Measurements from ENCODE around the gene SOD3. TPM values are rescaled to one million over a fixed set of nuclear protein-coding genes. Genes with fewer than 3 reads are reported as not detected.

The SOD3 gene
- total and polyA plus RNA-seq, 2 of the 4 experiments (the other 2 are of a cell fraction), result 0.36 to 5.8 TPM

DNA sequence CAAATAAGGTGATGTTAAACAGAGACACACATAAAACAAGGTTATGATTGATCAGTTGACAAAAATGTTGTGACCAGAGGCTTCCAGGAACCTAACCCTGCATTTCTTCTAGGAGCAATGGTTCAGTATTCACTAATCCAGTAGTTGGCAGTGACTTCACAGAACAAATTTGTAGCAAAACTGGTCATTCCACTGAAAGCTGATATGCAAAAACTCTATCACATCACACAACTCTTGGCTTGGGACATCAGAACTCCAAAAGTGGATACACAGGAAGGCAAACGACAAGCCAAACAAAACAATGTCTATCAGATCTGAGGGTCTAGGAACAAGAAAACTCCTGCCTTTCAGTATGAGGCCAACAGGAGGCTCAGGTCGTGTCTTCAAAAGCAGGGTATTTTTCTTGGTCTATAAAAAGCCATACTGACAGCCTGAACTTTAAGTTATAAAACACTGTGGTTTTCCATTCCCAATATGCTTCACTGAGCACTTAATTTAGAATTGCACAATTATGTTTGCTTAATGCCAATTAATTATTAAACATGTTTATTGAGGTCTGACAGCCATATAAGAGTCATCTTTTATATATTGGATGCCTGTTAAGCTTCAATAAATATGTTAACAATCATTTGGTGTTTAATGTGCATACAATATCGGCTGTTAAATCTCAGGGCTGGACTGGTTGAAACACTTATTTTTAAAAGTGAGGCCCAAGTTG is 45.6 kb downstream of the SOD3 start:
- Histone ChIP-seq H2BK120ac (ENCODE audit: low read depth, low read length) (no peak overlapping the region), H4K91ac (ENCODE audit: insufficient read depth, low read depth, low read length) (no peak overlapping the region), H3K36me3 (ENCODE audit: control insufficient read depth, insufficient read depth, low read length) (peaks cover 4% of the 10 kb centered on the region; the same call in 1 of the 2 replicates), H2BK15ac (ENCODE audit: low read depth, low read length) (no peak overlapping the region), H4K5ac (ENCODE audit: low read depth, low read length) (no peak overlapping the region), H3K23ac (ENCODE audit: low read depth, low read length) (no peak overlapping the region), H3K4ac (ENCODE audit: low read depth, low read length) (no peak overlapping the region), H3K18ac (ENCODE audit: low read depth, low read length) (no peak overlapping the region), H4K20me1 (ENCODE audit: insufficient read depth, low read length) (no peaks in the 10 kb centered on the region), H2BK20ac (ENCODE audit: low read depth, low read length) (no peak overlapping the region), H3K27me3 (ENCODE audit: control insufficient read depth, insufficient read depth, low read length) (no peaks in the 10 kb centered on the region), H3K56ac (ENCODE audit: extremely low read depth, insufficient read depth, low read length) (no peak overlapping the region), H3K14ac (replicated peaks; ENCODE audit: low read depth, low read length) (no peak overlapping the region), H3K9me1 (ENCODE audit: insufficient read depth, low read length) (0 out of 2 replicates have a peak, but pooled peaks cover 7% of the 10 kb centered on the region), H2AK9ac (replicated peaks; ENCODE audit: low read depth, low read length, poor library complexity) (no peak overlapping the region), H3K9ac (ENCODE audit: low read depth, low read length) (no peak overlapping the region), H3K4me1 (ENCODE audit: control insufficient read depth, insufficient read depth, low read length) (peaks cover 2% of the 10 kb centered on the region; the same call in 1 of the 2 replicates), H4K8ac (ENCODE audit: low read depth in 2 of 2, low read length in 2 of 2) (no peak overlapping the region), H3K9me3 (ENCODE audit: control insufficient read depth, insufficient read depth, low read length) (no peaks in the 10 kb centered on the region; the same call in 1 of the 2 replicates), H2AFZ (replicated peaks; ENCODE audit: low read length, poor library complexity) (no peak overlapping the region), H3K4me2 (ENCODE audit: low read depth, low read length) (no peak overlapping the region), H3K4me3 (ENCODE audit: insufficient read depth, low read depth, low read length) (no peak overlapping the region), H2AK5ac (ENCODE audit: low read depth, low read length) (no peak overlapping the region), H2BK5ac (ENCODE audit: low read depth, low read length, poor library complexity, severe bottlenecking) (no peak overlapping the region), H3K27ac (ENCODE audit: insufficient read depth, low read length) (no peak overlapping the region), H3K79me1 (ENCODE audit: low read depth in 1 of 2, low read length in 2 of 2) (no peaks in the 10 kb centered on the region; a peak in 1 of 4 replicates)
- CTCF ChIA-PET, result no interaction called here
- intact Hi-C loops (cut with micrococcal nuclease), result no loop called here
- TF ChIP-seq MAFK (IDR thresholded peaks at IDR 0.05; ENCODE audit: low read depth, low read length) (no peak), BHLHE40 (IDR thresholded peaks at IDR 0.05; ENCODE audit: low read depth, low read length) (no peak), MXI1 (IDR thresholded peaks at IDR 0.05; ENCODE audit: borderline replicate concordance, low read depth, low read length) (no peak), RFX5 (IDR thresholded peaks at IDR 0.05; ENCODE audit: low read depth, low read length) (no peak), USF2 (IDR thresholded peaks at IDR 0.05; ENCODE audit: low read depth, low read length) (no peak), CHD1 (IDR thresholded peaks at IDR 0.05; ENCODE audit: low read depth, low read length) (no peak), ELK1 (IDR thresholded peaks at IDR 0.05; ENCODE audit: borderline replicate concordance, low read depth, low read length) (no peak), POLR2A (IDR thresholded peaks at IDR 0.05; ENCODE audit: low read depth, low read length) (no peak), MAZ (IDR thresholded peaks at IDR 0.05; ENCODE audit: borderline replicate concordance, low read depth, low read length) (no peak), RAD21 (IDR thresholded peaks at IDR 0.05; ENCODE audit: low read length) (no peak), SMC3 (IDR thresholded peaks at IDR 0.05; ENCODE audit: low read depth, low read length) (no peak)
- TF ChIP-seq, protein P1, sequence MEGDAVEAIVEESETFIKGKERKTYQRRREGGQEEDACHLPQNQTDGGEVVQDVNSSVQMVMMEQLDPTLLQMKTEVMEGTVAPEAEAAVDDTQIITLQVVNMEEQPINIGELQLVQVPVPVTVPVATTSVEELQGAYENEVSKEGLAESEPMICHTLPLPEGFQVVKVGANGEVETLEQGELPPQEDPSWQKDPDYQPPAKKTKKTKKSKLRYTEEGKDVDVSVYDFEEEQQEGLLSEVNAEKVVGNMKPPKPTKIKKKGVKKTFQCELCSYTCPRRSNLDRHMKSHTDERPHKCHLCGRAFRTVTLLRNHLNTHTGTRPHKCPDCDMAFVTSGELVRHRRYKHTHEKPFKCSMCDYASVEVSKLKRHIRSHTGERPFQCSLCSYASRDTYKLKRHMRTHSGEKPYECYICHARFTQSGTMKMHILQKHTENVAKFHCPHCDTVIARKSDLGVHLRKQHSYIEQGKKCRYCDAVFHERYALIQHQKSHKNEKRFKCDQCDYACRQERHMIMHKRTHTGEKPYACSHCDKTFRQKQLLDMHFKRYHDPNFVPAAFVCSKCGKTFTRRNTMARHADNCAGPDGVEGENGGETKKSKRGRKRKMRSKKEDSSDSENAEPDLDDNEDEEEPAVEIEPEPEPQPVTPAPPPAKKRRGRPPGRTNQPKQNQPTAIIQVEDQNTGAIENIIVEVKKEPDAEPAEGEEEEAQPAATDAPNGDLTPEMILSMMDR (conservative IDR thresholded peaks at IDR 0.05; ENCODE audit: low read depth, low read length), result no peak
- no TSS peak for BruUV-seq (replicated peaks)
- DNase-seq (no peak), ATAC-seq (ENCODE audit: low read depth) (no peak)
- WGBS, 2 experiments (ENCODE audit: extremely low coverage in 2 of 2, insufficient read length in 1 of 2), result no CpG with 5 or more reads among the region's 3 CpGs
- in situ Hi-C loops (cut with MboI; ENCODE audit: low sequenced_read_pairs), result no loop called here
- POLR2A ChIA-PET (ENCODE audit: unreplicated experiment), result no interaction called here
- dilution Hi-C loops (cut with HindIII; ENCODE audit: low sequenced_read_pairs, unreplicated experiment), result no loop called here
